Stimulated activated CD8-positive, alpha-beta memory T cell treated with anti-CD3 and anti-CD28 coated beads, Interleukin-4, amount 100 ng/mL, for 24 hours (primary cell): ENCODE data around the gene RAP2A.

ENCODE experiments used
- DNase-seq: peaks from one replicate; pipeline ENCODE4 v3.0.0-alpha.2; 2020; ENCODE audit warnings: low read depth

The RAP2A gene

GRCh38 chr13:97422118-97423054 is 11.6 kb upstream of the RAP2A start:
- DNase-seq, result no peak

GRCh38 chr13:97423300-97424045 is 10.5 kb upstream of the RAP2A start:
- no peak for DNase-seq

- no peak for DNase-seq
These were observed 8.4 kb upstream of the RAP2A start for GRCh38 chr13:97425590-97425989.

- no peak for DNase-seq
These were observed 7.3 kb upstream of the RAP2A start for GRCh38 chr13:97426695-97427094.

- DNase-seq, result no peak
These were observed 4.3 kb upstream of the RAP2A start for GRCh38 chr13:97429681-97430081.

- no peak for DNase-seq
These were observed 3.7 kb upstream of the RAP2A start for GRCh38 chr13:97430296-97430695.

- no peak for DNase-seq
These were observed 2.7 kb upstream of the RAP2A start for GRCh38 chr13:97431171-97431764.

GRCh38 chr13:97432232-97432916 is 1.6 kb upstream of the RAP2A start:
- no peak for DNase-seq

- DNase-seq, result peak; percentile 97
These were observed 847 bp upstream of the RAP2A start for GRCh38 chr13:97432917-97433726.

- peak; percentile 9 for DNase-seq
These were observed 630 bp downstream of the RAP2A start for GRCh38 chr13:97434397-97435201.

GRCh38 chr13:97435323-97435722 is 1.4 kb downstream of the RAP2A start:
- DNase-seq, result no peak

GRCh38 chr13:97435794-97436193 is 1.8 kb downstream of the RAP2A start:
- DNase-seq, result no peak

GRCh38 chr13:97436845-97437244 is 2.9 kb downstream of the RAP2A start:
- DNase-seq, result no peak

- no peak for DNase-seq
These were observed 3.8 kb downstream of the RAP2A start for GRCh38 chr13:97437729-97438128.

- DNase-seq, result no peak
These were observed 5.1 kb downstream of the RAP2A start for GRCh38 chr13:97438856-97439595.

- no peak for DNase-seq
These were observed 6.7 kb downstream of the RAP2A start for GRCh38 chr13:97440598-97441170.

GRCh38 chr13:97441368-97441767 is 7.4 kb downstream of the RAP2A start:
- DNase-seq, result no peak

- DNase-seq, result no peak
These were observed 11.7 kb downstream of the RAP2A start for GRCh38 chr13:97445522-97446187.

- no peak for DNase-seq
These were observed 12.5 kb downstream of the RAP2A start for GRCh38 chr13:97446448-97446847.
